ENCODE data around the gene CILP2. TPM values are rescaled to one million over a fixed set of nuclear protein-coding genes. Genes with fewer than 3 reads are reported as not detected.

CILP2 gene
- total RNA-seq, 4 donors from 2014 or later: 0.17 to 1.4 TPM; not detected in 2

DNA sequence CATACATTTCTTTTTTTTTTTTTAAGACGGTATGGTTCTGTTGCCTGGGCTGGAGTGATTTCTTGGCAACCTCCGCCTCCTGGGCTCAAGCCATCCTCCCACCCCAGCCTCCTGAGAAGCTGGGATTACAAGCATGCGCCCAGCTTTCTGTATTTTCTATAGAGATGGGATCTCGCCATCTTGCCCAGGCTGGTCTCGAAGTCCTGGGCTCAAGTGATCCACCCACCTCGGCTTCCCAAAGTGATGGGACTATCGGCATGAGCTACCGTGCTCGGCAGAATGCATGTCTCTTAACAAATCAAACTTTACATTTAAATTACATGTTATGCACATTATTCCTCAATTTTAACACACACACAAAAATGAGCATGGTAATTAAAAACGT is 20.8 kb upstream of the CILP2 start:
- intact Hi-C loops (cut with DNase I; ENCODE audit: low total_unique reads): no loop called here
- DNase-seq (ENCODE audit: low spot score in 2 of 2): no peak
- TF ChIP-seq POLR2A (IDR thresholded peaks at IDR 0.05) (no peak), CTCF (IDR thresholded peaks at IDR 0.05) (no peak)
- 73 to 82% methylated on average over 10 of the region's 10 CpGs for WGBS, 2 donors
- H3K4me3 ChIP-seq (ENCODE audit: low read depth, poor library complexity, severe bottlenecking): no peak overlapping the region

DNA sequence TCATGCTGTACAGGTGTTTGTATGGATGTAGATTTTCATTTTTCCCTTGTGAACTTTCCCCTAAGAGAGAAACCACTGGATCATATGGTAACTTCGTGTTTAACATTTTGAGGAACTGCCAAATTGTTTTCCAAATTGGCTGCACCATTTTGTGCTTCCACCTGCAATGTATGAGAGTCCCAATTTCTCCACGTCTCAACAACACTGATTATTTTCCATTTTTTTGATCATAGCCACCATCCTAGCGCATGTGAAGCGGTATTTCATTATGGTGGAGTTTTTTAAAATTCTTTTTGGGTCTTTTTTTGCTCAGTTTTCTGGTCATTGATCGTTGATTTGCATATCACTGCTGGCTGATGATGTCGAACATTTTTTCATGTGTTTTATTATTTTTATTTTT is 17.1 kb upstream of the CILP2 start:
- TF ChIP-seq POLR2A (IDR thresholded peaks at IDR 0.05) (no peak), CTCF (IDR thresholded peaks at IDR 0.05) (no peak)
- intact Hi-C loops (cut with DNase I; ENCODE audit: low total_unique reads): no loop called here
- 76 to 79% methylated on average over 6 of the region's 6 CpGs for WGBS, 2 donors
- DNase-seq (ENCODE audit: low spot score in 2 of 2): no peak
- H3K4me3 ChIP-seq (ENCODE audit: low read depth, poor library complexity, severe bottlenecking): no peak overlapping the region

DNA sequence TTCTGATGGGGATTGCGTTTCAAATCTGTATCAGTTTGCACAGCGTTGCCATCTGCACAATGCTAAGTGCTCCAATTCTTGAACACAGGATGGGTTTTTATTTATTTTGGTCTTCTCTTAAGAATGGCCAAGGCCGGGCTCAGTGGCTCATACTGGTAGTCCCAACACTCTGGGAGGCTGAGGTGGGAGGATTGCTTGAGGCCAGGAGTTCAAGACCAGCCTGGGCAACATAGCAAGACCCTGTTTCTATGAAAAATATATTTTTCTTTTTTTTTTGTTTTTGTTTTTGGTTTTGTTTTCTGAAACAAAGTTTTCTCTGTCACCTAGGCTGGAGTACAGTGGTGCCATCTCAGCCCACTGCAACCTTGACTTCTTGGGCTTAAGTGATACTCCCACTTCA is 14.9 kb upstream of the CILP2 start:
- DNase-seq (ENCODE audit: low spot score in 2 of 2): no peak
- intact Hi-C loops (cut with DNase I; ENCODE audit: low total_unique reads): no loop called here
- 94 to 95% methylated on average over 3 of the region's 3 CpGs for WGBS, 2 donors
- TF ChIP-seq CTCF (IDR thresholded peaks at IDR 0.05) (no peak), POLR2A (IDR thresholded peaks at IDR 0.05) (no peak)
- H3K4me3 ChIP-seq (ENCODE audit: low read depth, poor library complexity, severe bottlenecking): no peak overlapping the region

DNA sequence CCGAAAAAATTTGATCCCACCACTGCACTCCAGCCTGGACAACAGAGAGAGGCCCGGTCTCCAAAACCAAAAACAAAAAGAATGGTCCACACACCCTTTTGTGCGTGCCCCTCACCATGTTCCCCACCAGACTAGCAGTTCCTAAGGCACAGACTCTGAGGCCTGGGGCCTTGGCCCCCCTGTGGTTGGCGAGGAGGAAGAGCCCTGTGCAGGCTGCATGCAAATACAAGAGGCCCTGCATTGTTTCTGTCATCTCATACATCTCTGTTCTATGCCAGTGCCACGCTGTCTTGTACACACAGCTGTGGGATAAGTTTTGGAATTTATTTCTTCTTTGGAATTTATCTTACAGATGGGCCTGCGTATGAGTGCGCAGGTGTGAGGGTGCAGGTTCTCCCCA is 14.0 kb upstream of the CILP2 start:
- intact Hi-C loops (cut with DNase I; ENCODE audit: low total_unique reads): no loop called here
- no peak overlapping the region for H3K4me3 ChIP-seq (ENCODE audit: low read depth, poor library complexity, severe bottlenecking)
- no peak for TF ChIP-seq POLR2A (IDR thresholded peaks at IDR 0.05)
- TF ChIP-seq CTCF (IDR thresholded peaks at IDR 0.05): no peak
- no peak for DNase-seq (ENCODE audit: low spot score in 2 of 2)
- 85 to 87% methylated on average over 7 of the region's 7 CpGs for WGBS, 2 donors

DNA sequence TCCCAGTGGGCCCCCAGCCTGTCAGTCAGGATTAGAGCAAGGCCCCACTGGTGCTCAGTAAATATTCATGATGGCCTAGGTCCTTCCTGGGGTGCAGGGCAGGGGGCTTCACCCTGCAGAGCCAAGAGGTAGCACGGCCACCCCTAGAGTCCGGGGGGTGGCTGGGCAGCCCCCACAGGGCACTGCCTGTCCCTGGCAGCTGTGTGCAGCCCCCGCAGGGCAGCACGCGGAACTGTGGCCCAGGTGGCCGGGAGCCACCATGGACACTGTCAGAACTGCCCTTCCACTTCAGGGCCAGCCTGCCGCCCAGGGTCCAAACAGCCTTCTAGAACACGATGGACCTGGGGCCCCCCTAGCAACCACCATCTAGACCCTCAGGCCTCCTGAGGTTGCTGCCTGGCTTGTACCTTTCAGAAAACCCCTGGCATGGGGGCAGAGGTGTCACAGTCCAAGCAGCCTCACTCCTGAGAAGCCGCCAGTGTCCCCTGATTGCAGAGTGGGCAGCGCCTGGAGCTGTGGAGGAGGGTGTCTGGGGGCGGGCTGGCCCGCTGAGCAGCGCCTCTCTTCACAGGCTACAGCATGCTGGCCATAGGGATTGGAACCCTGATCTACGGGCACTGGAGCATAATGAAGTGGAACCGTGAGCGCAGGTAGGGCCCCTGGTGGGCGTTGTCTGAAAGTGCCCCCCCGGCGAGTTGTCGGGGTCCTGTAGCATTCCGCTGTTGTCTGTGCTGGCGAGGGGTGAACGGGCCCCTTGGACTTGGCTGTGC is 12.3 kb upstream of the CILP2 start:
- WGBS, 2 donors: 85 to 92% methylated on average over 16 to 23 of the region's 23 CpGs
- intact Hi-C loops (cut with DNase I; ENCODE audit: low total_unique reads): no loop called here
- TF ChIP-seq CTCF (IDR thresholded peaks at IDR 0.05): no peak
- no peak for TF ChIP-seq POLR2A (IDR thresholded peaks at IDR 0.05)
- no peak overlapping the region for H3K4me3 ChIP-seq (ENCODE audit: low read depth, poor library complexity, severe bottlenecking)
- DNase-seq (ENCODE audit: low spot score in 2 of 2): no peak

Measured in lower leg skin (tissue), 4 donors.